GM21423 (cell line): ENCODE results near the gene SPTA1.

Source experiments
- ATAC-seq: cut with Tn5 transposase; IDR thresholded peaks from one replicate; pipeline ENCODE4 v1.9.1; 2021; ENCODE audit warnings: mild to moderate bottlenecking, moderate library complexity; ENCODE audit not compliant: unreplicated experiment

The SPTA1 gene

GRCh38 chr1:158687037-158687436, 522 bp upstream of the SPTA1 start:
- ATAC-seq: no peak

- ATAC-seq: no peak
Measured at GRCh38 chr1:158685085-158685484, 1.4 kb downstream of the SPTA1 start.

DNA sequence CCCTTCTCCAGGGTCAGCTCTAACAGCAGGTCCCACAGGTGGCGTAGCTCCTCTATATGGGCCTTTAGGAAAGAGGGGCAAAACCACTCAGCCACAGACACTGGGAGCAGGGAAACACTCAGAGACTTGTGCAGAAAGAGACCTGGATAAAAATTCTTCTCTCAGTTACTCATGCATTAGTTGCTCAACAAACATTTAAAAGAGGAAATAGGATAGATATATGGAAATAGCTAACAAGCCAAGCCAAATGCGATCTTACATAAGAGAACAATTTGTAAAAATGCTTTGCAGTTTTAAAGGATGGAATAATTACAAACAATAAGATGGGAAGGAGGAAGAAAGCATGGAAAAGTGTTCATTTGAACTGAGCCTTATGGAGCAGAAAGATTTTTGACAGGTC, 4.9 kb downstream of the SPTA1 start:
- no peak for ATAC-seq

DNA sequence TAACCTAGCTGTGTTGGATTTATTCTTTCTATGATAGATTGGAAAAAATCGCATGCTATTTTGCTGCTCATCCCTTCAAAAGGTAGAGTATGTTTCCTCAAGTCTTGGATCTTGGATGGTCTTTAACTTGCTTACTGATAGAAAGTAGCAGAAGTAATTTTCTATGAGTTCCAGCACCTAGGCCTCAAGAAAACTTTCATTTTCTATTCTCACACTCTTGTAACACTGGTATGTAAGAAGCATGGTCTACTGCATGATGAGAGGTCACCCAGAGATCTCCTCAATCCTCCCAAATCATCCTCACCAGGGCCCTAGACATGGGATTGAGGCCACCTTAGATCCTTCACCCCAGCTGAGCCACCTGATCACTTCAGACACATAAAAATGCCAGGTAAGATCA, 7.2 kb downstream of the SPTA1 start:
- ATAC-seq: no peak

GRCh38 chr1:158675563-158676323, 10.8 kb downstream of the SPTA1 start:
- no peak for ATAC-seq

GRCh38 chr1:158674302-158674701, 12.2 kb downstream of the SPTA1 start:
- ATAC-seq: no peak

DNA sequence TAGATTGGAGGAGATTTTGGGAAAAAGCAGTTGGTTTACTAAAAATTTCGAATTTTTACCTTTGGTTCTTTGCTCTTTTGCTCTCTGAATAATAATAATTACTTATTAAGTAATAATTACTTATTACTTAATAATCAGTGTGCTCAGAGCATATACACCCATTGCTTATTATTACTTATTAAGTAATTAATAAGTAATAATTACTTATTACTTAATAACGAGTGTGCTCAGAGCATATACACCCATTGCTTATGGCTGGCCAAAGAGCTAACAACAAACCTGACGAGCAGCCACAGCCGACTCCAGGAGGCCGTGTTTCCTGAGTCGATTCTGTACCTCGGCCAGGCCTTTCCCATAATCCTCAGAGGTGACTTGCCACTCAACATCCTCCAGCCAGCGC, 20.5 kb downstream of the SPTA1 start:
- no peak for ATAC-seq

DNA sequence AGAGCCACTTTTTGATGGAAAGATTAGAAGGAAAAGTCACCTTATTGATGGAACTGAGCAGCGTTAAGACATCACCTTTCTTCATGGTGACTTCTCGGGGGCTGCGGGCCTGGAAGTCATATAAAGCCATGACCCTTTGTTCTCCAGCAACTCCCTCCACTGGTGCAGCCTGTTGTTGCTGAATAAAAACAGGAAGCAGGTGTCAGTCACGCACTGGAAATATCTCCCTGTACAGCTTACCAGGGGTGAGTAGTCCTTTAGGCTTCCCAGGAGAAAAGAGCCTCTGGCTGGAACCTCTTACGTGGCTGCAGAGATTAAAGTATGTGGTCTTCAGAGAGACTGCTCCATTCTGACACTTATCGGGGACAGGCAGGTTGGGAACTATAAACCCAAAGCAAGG, 31.9 kb downstream of the SPTA1 start:
- ATAC-seq: no peak

DNA sequence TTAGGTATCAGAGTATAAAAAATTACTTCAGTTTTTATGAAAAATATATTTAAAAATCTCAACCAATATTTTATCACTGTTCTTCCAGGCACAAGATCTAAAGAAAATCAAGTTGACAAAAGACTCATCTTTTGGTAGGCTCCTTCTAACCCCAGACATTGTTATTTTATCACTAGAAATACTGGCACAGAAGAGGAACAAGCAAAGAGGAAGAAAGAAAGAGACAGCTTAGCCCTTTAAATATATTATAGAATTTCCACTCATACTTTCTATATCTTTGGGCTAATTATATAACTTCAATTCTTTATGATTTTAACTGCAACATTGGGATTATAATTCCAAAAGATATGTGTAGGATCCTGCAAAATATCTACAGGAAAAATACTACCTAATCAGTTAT, 32.4 kb downstream of the SPTA1 start:
- no peak for ATAC-seq

DNA sequence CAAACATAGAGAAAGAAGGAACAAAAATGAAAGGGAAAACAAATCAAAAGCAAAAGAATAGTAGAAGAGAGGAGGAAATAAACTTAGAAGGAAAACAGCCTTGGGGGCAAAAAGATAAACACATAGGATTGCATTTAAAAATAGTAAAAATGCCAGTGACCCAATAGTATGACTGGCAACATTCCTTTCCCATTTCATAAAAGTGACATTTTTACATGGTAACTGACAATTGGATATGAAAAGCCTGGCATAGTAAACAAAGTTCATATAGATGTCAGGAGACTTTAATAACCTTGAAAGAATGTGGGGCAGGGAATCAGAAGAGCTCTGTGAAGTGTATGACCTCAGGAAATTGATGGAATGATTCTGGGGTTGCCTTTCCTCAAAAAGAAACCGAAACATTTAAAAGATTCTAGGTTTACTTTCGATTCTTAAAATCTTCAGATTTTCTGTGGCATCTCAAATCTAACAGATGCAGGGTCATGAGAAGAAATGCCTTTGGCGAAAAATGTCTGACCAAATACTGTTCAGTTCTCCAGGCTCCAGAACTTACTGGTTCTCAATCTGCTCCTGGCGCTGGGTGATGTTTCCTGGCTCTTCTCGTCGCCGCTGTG, 33.7 kb downstream of the SPTA1 start:
- ATAC-seq: no peak

DNA sequence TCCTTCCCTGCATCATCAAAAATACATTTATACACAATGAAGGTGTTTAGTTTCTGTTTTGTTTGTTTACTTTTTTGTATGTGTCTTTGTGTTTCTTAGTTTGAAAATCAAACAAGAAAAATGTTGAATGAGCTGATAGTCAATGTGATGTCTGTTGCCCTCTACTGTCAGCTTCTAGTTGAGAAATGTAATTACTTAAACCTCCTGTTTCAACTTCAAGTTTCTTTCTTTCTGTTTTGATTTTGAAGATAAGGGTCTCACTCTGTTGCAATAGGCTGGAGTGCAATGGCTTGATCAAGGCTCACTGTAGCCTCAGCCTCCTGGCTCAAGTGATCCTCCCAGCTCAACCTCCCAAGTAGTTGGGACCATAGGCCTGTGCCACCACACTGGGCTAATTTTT, 37.5 kb downstream of the SPTA1 start:
- no peak for ATAC-seq

- no peak for ATAC-seq
Measured at GRCh38 chr1:158646465-158646864, 40.0 kb downstream of the SPTA1 start.

- no peak for ATAC-seq
Measured at GRCh38 chr1:158644449-158644848, 42.1 kb downstream of the SPTA1 start.

DNA sequence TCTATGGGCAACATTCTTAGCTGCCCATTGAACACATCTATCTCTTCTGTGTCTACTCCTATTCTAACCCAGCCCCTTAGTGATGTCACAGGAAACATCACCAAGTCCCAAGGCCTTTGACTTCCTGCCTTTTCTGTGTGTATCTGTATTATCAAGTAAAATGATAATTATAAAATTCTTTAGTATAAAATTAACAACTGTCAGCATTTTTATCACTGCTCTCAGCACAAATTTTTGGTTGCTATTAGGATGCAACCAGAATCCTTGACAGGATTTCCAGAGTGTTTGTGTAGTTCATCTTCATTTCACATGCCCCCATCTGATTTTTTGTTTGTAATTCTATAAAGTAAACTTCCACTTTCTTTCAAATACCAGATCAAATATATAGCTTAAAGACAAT, 47.6 kb downstream of the SPTA1 start:
- ATAC-seq: no peak

DNA sequence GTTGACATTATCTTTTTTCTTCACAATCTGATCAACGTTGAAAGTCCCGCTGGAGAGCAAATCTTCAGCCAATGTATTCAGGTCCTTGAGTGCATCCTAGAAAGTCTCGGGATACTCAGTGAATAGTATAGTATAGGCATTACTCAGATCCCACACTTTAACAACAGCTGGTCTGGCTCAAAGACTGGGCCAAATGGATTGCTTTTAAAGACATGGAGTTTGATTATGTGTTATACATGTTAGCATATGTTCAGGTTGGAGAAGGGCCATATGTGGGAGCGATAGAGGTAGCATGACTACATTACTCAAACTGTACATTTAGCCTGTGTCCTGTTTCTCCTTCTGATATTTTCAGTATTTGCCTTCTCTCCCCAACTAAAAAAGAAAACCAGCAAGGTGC, 48.4 kb downstream of the SPTA1 start:
- ATAC-seq: no peak

DNA sequence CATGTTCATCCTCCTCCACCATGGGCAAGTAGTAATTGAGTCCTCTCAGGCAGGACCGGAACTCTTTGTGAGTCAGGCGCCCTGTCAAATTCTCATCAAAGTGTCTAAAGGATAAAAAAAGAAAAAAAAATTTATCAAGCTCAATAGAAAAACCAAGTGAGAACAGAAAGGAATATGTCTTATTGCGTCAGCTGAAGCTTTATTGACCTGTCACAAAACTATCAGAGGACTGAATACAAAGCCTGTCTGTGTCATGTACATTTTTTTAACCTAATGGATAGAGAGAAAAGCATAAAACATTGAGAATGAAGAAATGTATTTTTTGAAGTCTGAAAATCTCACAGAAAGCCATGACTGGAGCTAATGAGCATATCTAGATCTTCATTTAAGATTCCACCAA, 72.8 kb downstream of the SPTA1 start:
- no peak for ATAC-seq

- ATAC-seq: no peak
Measured at GRCh38 chr1:158611916-158612315, 74.6 kb downstream of the SPTA1 start.

DNA sequence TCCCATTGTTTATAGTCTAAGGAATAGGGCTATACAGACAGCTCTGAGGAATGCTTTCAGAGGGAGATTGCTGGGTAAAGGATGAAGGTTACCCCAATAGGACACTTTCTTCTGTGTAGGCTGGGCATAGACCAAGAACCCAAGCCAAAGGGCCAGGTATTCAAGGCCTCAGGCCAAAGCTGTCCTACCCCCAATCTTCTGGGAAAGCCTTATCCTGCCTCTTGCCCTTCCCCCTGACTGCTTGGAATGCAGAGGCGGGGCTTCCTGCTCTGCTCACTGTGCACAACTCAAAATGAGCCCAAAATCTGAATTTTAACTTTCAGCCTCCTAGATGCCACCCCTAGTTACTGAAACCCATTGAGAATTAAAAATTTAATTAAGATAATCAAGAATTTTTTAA, 79.2 kb downstream of the SPTA1 start:
- no peak for ATAC-seq

- no peak for ATAC-seq
Measured at GRCh38 chr1:158604968-158605367, 81.5 kb downstream of the SPTA1 start, which contains the start of gene OR10Z1. TSS of gene OR10Z1 (plus strand) at chr1:158605268. CDS start at chr1:158606439, 1,171 bp downstream.

- ATAC-seq: no peak
Measured at GRCh38 chr1:158600735-158601134, 85.8 kb downstream of the SPTA1 start.

- ATAC-seq: no peak
Measured at GRCh38 chr1:158586942-158587341, 99.6 kb downstream of the SPTA1 start.

- ATAC-seq: no peak
Measured at GRCh38 chr1:158583962-158584361, 102.6 kb downstream of the SPTA1 start.

DNA sequence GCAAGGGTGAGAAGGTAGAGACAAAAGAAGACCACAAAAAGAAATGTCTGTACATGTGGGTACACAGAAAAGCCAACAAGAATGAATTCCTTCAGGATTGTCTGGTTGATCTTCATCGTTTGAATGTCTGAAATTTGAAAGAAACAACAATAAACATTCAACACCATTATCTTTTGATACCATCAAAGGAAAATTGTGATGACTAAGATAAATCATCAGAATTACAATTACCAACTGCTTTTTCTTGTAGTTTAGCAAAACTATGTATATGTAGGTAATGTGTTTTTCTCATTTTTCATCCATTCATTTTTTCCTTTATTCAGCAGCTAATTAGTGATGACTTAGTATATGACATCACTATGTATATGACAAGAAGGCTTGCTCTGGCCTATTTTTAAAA, 106.8 kb downstream of the SPTA1 start, which contains the start of gene OR10X1:
Gene OR10X1 (minus strand): TSS at position 167 of the 400 bp plus-strand sequence. CDS start 0 bp downstream, at position 167.
- no peak for ATAC-seq
